Prostate gland (tissue), 2 donors: ENCODE results near the gene ALDH18A1.

ENCODE experiments used
- CTCF ChIP-seq, 4 experiments: fragments of 200-600 bp in 2 of 4; fragments of 450-650 bp in 2 of 4; sonication (generic) in 2 of 4; IDR thresholded peaks; 1 replicate in 3 of 4; 2 replicates in 1 of 4; pipeline ENCODE4 v1.5.1; 2016 to 2019; ENCODE audit warnings: antibody characterized with exemption in 4 of 4, mild to moderate bottlenecking in 2 of 4, moderate library complexity in 2 of 4
- POLR2A ChIP-seq: fragments of 450-650 bp; IDR thresholded peaks from one replicate; pipeline ENCODE4 v1.6.1; 2016; ENCODE audit warnings: antibody characterized with exemption, mild to moderate bottlenecking
- POLR2AphosphoS5 ChIP-seq: sonication (generic); formaldehyde crosslinking; IDR thresholded peaks from one replicate; pipeline ENCODE4 v1.6.1; 2017; ENCODE audit warnings: antibody characterized with exemption

GRCh38 chr10:95635319-95635733, 21.2 kb downstream of the ALDH18A1 start:
- no peak for TF ChIP-seq CTCF (IDR thresholded peaks at IDR 0.05)
- TF ChIP-seq POLR2A: no peak
- no peak for TF ChIP-seq POLR2AphosphoS5
